ENCODE data around the gene THTPA. TPM values are rescaled to one million over a fixed set of nuclear protein-coding genes. Genes with fewer than 3 reads are reported as not detected.
A peak's percentile ranks its signal among the peaks of the same experiment; 100 is the strongest.

Gene THTPA
- total RNA-seq, 1 donor from 2014 or later: 4.5 TPM

- DNase-seq (ENCODE audit: low read depth): no peak
- no peak for FAIRE-seq
Measured at GRCh38 chr14:23546450-23547035, 9.5 kb upstream of the THTPA start.

DNA sequence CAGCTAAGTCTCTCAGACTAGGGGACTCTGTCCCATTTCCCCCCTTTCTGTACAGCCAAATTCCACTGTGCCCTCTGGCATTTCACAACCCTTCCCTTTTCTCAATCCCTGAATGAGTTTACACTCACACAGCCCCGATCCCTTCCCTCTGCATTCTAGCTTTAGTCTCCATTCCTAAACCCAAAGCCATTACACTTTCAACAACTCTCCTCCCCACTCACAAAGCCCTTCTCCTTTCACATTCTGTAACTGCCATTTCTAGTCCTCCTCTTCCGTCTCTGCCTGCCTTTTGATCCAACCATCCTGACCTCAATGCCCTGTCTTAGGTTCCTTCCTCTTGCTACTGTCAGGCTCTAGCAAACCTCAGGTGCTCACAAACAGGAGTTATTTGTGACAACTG is 8.1 kb upstream of the THTPA start:
- Histone ChIP-seq H3K27me3 (ENCODE audit: control insufficient read depth, insufficient read depth, low read length) (peaks cover 5% of the 10 kb centered on the region), H3K4me3 (ENCODE audit: low read depth, low read length) (no peak overlapping the region)
- FAIRE-seq: no peak

More at GRCh38 chr14:23546450-23547035, 9.5 kb upstream of the THTPA start:
- H3K27me3 ChIP-seq (ENCODE audit: control insufficient read depth, insufficient read depth, low read length): peaks cover 5% of the 10 kb centered on the region
- no peak overlapping the region for H3K4me3 ChIP-seq (ENCODE audit: low read depth, low read length)
- TF ChIP-seq CTCF (IDR thresholded peaks at IDR 0.05; ENCODE audit: insufficient read depth, low read length, severe bottlenecking): no peak
- H3K36me3 ChIP-seq (ENCODE audit: control insufficient read depth, insufficient read depth, low read length): no peaks in the 10 kb centered on the region

GRCh38 chr14:23548351-23549318 is 7.4 kb upstream of the THTPA start:
- Histone ChIP-seq H3K36me3 (ENCODE audit: control insufficient read depth, insufficient read depth, low read length) (no peaks in the 10 kb centered on the region), H3K27me3 (ENCODE audit: control insufficient read depth, insufficient read depth, low read length) (peaks cover 5% of the 10 kb centered on the region), H3K4me3 (ENCODE audit: low read depth, low read length) (no peak overlapping the region)
- FAIRE-seq: no peak
- TF ChIP-seq CTCF (IDR thresholded peaks at IDR 0.05; ENCODE audit: insufficient read depth, low read length, severe bottlenecking): no peak
- DNase-seq (ENCODE audit: low read depth): no peak

More for the DNA sequence above, 8.1 kb upstream of the THTPA start:
- no peaks in the 10 kb centered on the region for H3K36me3 ChIP-seq (ENCODE audit: control insufficient read depth, insufficient read depth, low read length)
- no peak for DNase-seq (ENCODE audit: low read depth)
- TF ChIP-seq CTCF (IDR thresholded peaks at IDR 0.05; ENCODE audit: insufficient read depth, low read length, severe bottlenecking): no peak

GRCh38 chr14:23550131-23550811 is 5.8 kb upstream of the THTPA start:
- DNase-seq (ENCODE audit: low read depth) (no peak), FAIRE-seq (peak; percentile 18)
- no peak for TF ChIP-seq CTCF (IDR thresholded peaks at IDR 0.05; ENCODE audit: insufficient read depth, low read length, severe bottlenecking)
- H3K4me3 ChIP-seq (ENCODE audit: low read depth, low read length): peak overlapping the region; percentile 58
- H3K27me3 ChIP-seq (ENCODE audit: control insufficient read depth, insufficient read depth, low read length): peaks cover 5% of the 10 kb centered on the region
- no peaks in the 10 kb centered on the region for H3K36me3 ChIP-seq (ENCODE audit: control insufficient read depth, insufficient read depth, low read length)

DNA sequence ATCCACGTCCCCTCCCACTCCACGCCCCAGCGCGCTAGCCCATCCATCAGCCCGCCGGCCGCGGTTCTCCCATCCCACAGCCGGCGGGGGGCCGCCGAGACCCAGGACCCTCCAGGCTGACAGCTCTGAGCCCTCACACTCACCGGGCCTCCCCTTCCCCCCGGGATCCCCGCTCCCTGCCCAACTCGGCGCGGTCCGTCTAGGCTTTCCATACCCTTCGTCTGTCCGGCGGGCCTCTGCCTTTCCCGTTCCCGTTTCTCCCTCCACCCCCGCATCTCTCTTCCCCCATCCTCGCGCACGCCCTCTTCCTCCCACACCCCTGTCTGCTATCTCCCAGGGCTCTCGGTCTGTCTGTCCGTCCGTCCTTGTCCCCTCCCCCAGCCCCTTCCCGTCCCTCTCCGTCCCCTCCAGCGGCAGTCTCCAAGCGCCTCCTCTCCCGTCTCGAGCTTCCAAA is 5.2 kb upstream of the THTPA start:
- TF ChIP-seq CTCF (IDR thresholded peaks at IDR 0.05; ENCODE audit: insufficient read depth, low read length, severe bottlenecking): no peak
- Histone ChIP-seq H3K27me3 (ENCODE audit: control insufficient read depth, insufficient read depth, low read length) (peaks cover 5% of the 10 kb centered on the region), H3K4me3 (ENCODE audit: low read depth, low read length) (peak overlapping the region; percentile 58), H3K36me3 (ENCODE audit: control insufficient read depth, insufficient read depth, low read length) (no peaks in the 10 kb centered on the region)
- DNase-seq (ENCODE audit: low read depth) (no peak), FAIRE-seq (no peak)
